Caco-2 (cell line): ENCODE measurements around the gene IFNA2. TPM values are rescaled to one million over a fixed set of nuclear protein-coding genes. Genes with fewer than 3 reads are reported as not detected.

Experiments used
- BruUV-seq: library from RNA; stranded (reverse); fragments of 400-500 nt; replicated peaks from 2 replicates; lab custom pipeline; 2021; lab: Mats Ljungman, UMichigan
- CTCF ChIA-PET: fragments of 300-600 bp; sonication (Branson Sonifier 250); formaldehyde crosslinking; loops from one replicate; lab custom pipeline; 2022; ENCODE audit warnings: antibody characterized with exemption; lab: Charles Lee
- POLR2A ChIA-PET: fragments of 300-600 bp; sonication (Branson Sonifier 250); formaldehyde crosslinking; loops from one replicate; lab custom pipeline; 2022; ENCODE audit warnings: antibody characterized with exemption; lab: Charles Lee
- DNase-seq, 2 experiments: peaks; one replicate each; pipeline versions ENCODE4 v3.0.0 to v3.0.0-alpha.2; 2020 to 2022
- H3K27me3 ChIP-seq: replicated peaks from 2 replicates; pipeline ENCODE4 v1.6.0; 2011; ENCODE audit warnings: low read length; ENCODE audit not compliant: control insufficient read depth, insufficient read depth
- H3K36me3 ChIP-seq: 2 replicates; pipeline ENCODE4 v1.5.1; 2011; ENCODE audit warnings: low read length; ENCODE audit not compliant: control insufficient read depth, insufficient read depth
- H3K4me1 ChIP-seq: fragments of 250-450 bp; sonication (Bioruptor Pico); 2 replicates; pipeline ENCODE4 v1.5.1; 2020; ENCODE audit warnings: mild to moderate bottlenecking
- H3K4me3 ChIP-seq: 2 replicates; pipeline ENCODE4 v1.5.1; 2011; ENCODE audit warnings: low read depth, mild to moderate bottlenecking, control low read depth, low read length
- H3K9me3 ChIP-seq: fragments of 250-450 bp; sonication (Bioruptor Pico); 2 replicates; pipeline ENCODE4 v1.5.1; 2020; ENCODE audit warnings: mild to moderate bottlenecking, moderate library complexity
- H3K27ac Mint-ChIP-seq: one replicate; pipeline ENCODE4 v1.8.0; 2022; ENCODE audit warnings: mixed read lengths; ENCODE audit not compliant: unreplicated experiment
- H3K27me3 Mint-ChIP-seq: one replicate; pipeline ENCODE4 v1.8.0; 2022; ENCODE audit warnings: mixed read lengths; ENCODE audit not compliant: insufficient read depth, unreplicated experiment
- H3K36me3 Mint-ChIP-seq: one replicate; pipeline ENCODE4 v1.8.0; 2022; ENCODE audit warnings: mild to moderate bottlenecking, mixed read lengths; ENCODE audit not compliant: insufficient read depth, unreplicated experiment
- H3K4me1 Mint-ChIP-seq: one replicate; pipeline ENCODE4 v1.8.0; 2022; ENCODE audit warnings: low read depth, mixed read lengths; ENCODE audit not compliant: unreplicated experiment
- H3K4me3 Mint-ChIP-seq: one replicate; pipeline ENCODE4 v1.8.0; 2022; ENCODE audit warnings: mild to moderate bottlenecking, moderate library complexity, mixed read lengths; ENCODE audit not compliant: unreplicated experiment
- H3K9me3 Mint-ChIP-seq: one replicate; pipeline ENCODE4 v1.8.0; 2022; ENCODE audit warnings: mixed read lengths; ENCODE audit not compliant: unreplicated experiment
- CTCF ChIP-seq, 2 experiments: fragments of 200-600 bp in 1 of 2; IDR thresholded peaks; 1 replicate in 1 of 2; 2 replicates in 1 of 2; pipeline versions ENCODE4 v1.5.1 to v1.8.0; 2011 to 2022; ENCODE audit warnings: antibody characterized with exemption in 1 of 2, control low read depth in 1 of 2, inconsistent platforms in 1 of 2, low read depth in 1 of 2, low read length in 1 of 2, mild to moderate bottlenecking in 1 of 2, moderate library complexity in 1 of 2; ENCODE audit not compliant: insufficient read depth in 1 of 2, severe bottlenecking in 1 of 2, unreplicated experiment in 1 of 2
- intact Hi-C: fragments of 100-400 bp; cut with micrococcal nuclease; formaldehyde crosslinking; loops from one replicate; pipeline ENCODE4 v1.10.0; 2022; ENCODE audit not compliant: unreplicated experiment
- total RNA-seq: library from RNA; stranded (reverse); gene quantifications from 2 replicates; pipeline ENCODE4 v1.2.3, GENCODE V29; 2022

The IFNA2 gene
- total RNA-seq, 1 experiment from 2014 or later: not detected

GRCh38 chr9:21398955-21399489, 13.8 kb upstream of the IFNA2 start:
- Mint-ChIP-seq H3K27ac (no peak overlapping the region), H3K36me3 (no peaks in the 10 kb centered on the region), H3K9me3 (no peaks in the 10 kb centered on the region), H3K4me1 (no peaks in the 10 kb centered on the region), H3K27me3 (peaks cover 3% of the 10 kb centered on the region), H3K4me3 (no peak overlapping the region)
- CTCF ChIA-PET: no interaction called here
- no peaks in the 10 kb centered on the region for H3K4me1 ChIP-seq
- intact Hi-C loops: loop anchor here (10.0 kb wide), 1 partner anchor 204 kb away; no protein-coding TSS in a partner anchor
- POLR2A ChIA-PET: no interaction called here
- no peaks in the 10 kb centered on the region for H3K36me3 ChIP-seq
- no TSS peak for BruUV-seq
- no peak for DNase-seq
- no peaks in the 10 kb centered on the region for H3K27me3 ChIP-seq
- no peak overlapping the region for H3K4me3 ChIP-seq
- no peak for TF ChIP-seq CTCF (IDR thresholded peaks at IDR 0.05; ENCODE audit: insufficient read depth in 1 of 2, low read depth in 1 of 2, low read length in 1 of 2, severe bottlenecking in 1 of 2, unreplicated experiment in 1 of 2)
- H3K9me3 ChIP-seq: no peaks in the 10 kb centered on the region

GRCh38 chr9:21395778-21396717, 10.8 kb upstream of the IFNA2 start:
- no peak overlapping the region for H3K27ac Mint-ChIP-seq
- CTCF ChIA-PET: interaction anchor here (0.6 to 2.0 kb wide), 10 partner anchors 10 to 240 kb away, joined by 3 to 21 read pairs (median 6); partner anchors contain the start of gene KLHL9
- no peaks in the 10 kb centered on the region for H3K27me3 ChIP-seq

More at GRCh38 chr9:21395778-21396717, 10.8 kb upstream of the IFNA2 start:
- no peaks in the 10 kb centered on the region for H3K9me3 Mint-ChIP-seq
- TF ChIP-seq CTCF (IDR thresholded peaks at IDR 0.05; ENCODE audit: insufficient read depth in 1 of 2, low read depth in 1 of 2, low read length in 1 of 2, severe bottlenecking in 1 of 2, unreplicated experiment in 1 of 2): peak; percentile 70 to 84
- no peaks in the 10 kb centered on the region for H3K4me1 ChIP-seq
- H3K4me3 ChIP-seq: peak overlapping the region; percentile 37
- intact Hi-C loops: loop anchor here (1.0 to 10.0 kb wide), 4 partner anchors 70 to 201 kb away; no protein-coding TSS in a partner anchor
- POLR2A ChIA-PET: no interaction called here
- DNase-seq: peak in 1 of 2 experiments; percentile 58
- H3K27me3 Mint-ChIP-seq: peaks cover 7% of the 10 kb centered on the region
- no peaks in the 10 kb centered on the region for H3K36me3 ChIP-seq
- no peaks in the 10 kb centered on the region for H3K9me3 ChIP-seq
- H3K36me3 Mint-ChIP-seq: no peaks in the 10 kb centered on the region
- BruUV-seq: no TSS peak
- peak overlapping the region; percentile 48 for H3K4me3 Mint-ChIP-seq
- no peaks in the 10 kb centered on the region for H3K4me1 Mint-ChIP-seq
